ENCODE measurements around the gene SLC5A4. TPM values are rescaled to one million over a fixed set of nuclear protein-coding genes. Genes with fewer than 3 reads are reported as not detected.

Gene SLC5A4
- total RNA-seq, 2 donors from 2014 or later = 0.35 TPM; not detected in 1

GRCh38 chr22:32211011-32211410, 44.1 kb downstream of the SLC5A4 start:
- H3K36me3 ChIP-seq = no peaks in the 10 kb centered on the region
- no peaks in the 10 kb centered on the region for H3K9me3 ChIP-seq
- TF ChIP-seq CTCF (IDR thresholded peaks at IDR 0.05) = no peak
- no peak overlapping the region for H3K27ac ChIP-seq
- no peaks in the 10 kb centered on the region for H3K4me1 ChIP-seq
- H3K27me3 ChIP-seq = no peaks in the 10 kb centered on the region
- H3K4me3 ChIP-seq = no peak overlapping the region
- no peak for DNase-seq (ENCODE audit: low spot score)

GRCh38 chr22:32208681-32209080, 46.5 kb downstream of the SLC5A4 start:
- Histone ChIP-seq H3K9me3 (no peaks in the 10 kb centered on the region), H3K4me3 (no peak overlapping the region), H3K27me3 (no peaks in the 10 kb centered on the region), H3K4me1 (peaks cover 0 to 4% of the 10 kb centered on the region in 2 donors), H3K27ac (no peak overlapping the region), H3K36me3 (no peaks in the 10 kb centered on the region)
- DNase-seq (ENCODE audit: low spot score) = no peak
- TF ChIP-seq CTCF (IDR thresholded peaks at IDR 0.05) = no peak

- no peak for TF ChIP-seq CTCF (IDR thresholded peaks at IDR 0.05)
- H3K36me3 ChIP-seq = no peaks in the 10 kb centered on the region
- DNase-seq (ENCODE audit: low spot score) = no peak
- peaks cover 0 to 11% of the 10 kb centered on the region in 2 donors for H3K4me1 ChIP-seq
- no peak overlapping the region for H3K4me3 ChIP-seq
- H3K9me3 ChIP-seq = no peaks in the 10 kb centered on the region
- no peaks in the 10 kb centered on the region for H3K27me3 ChIP-seq
- no peak overlapping the region for H3K27ac ChIP-seq
Measured at GRCh38 chr22:32207971-32208480, 47.1 kb downstream of the SLC5A4 start.

- DNase-seq (ENCODE audit: low spot score) = no peak
Measured at GRCh38 chr22:32206774-32207758, 48.1 kb downstream of the SLC5A4 start.

More at GRCh38 chr22:32206774-32207758, 48.1 kb downstream of the SLC5A4 start:
- Histone ChIP-seq H3K36me3 (no peaks in the 10 kb centered on the region), H3K27ac (no peak overlapping the region), H3K27me3 (no peaks in the 10 kb centered on the region), H3K4me1 (peaks cover 0 to 16% of the 10 kb centered on the region in 2 donors), H3K9me3 (no peaks in the 10 kb centered on the region), H3K4me3 (no peak overlapping the region)
- TF ChIP-seq CTCF (IDR thresholded peaks at IDR 0.05) = peak; percentile 19 to 58

Measured in right atrium auricular region (tissue), 2 donors.